ENCODE results near the gene CEP170B. TPM values are rescaled to one million over a fixed set of nuclear protein-coding genes. Genes with fewer than 3 reads are reported as not detected.
"Not testable (repeated sequence)": the region's sequence is repeated elsewhere in the genome, so short reads cannot be mapped to it uniquely, and the experiment has no call there.

CEP170B gene
- total RNA-seq, 2 donors from 2014 or later: 6.1 to 7.9 TPM

DNA sequence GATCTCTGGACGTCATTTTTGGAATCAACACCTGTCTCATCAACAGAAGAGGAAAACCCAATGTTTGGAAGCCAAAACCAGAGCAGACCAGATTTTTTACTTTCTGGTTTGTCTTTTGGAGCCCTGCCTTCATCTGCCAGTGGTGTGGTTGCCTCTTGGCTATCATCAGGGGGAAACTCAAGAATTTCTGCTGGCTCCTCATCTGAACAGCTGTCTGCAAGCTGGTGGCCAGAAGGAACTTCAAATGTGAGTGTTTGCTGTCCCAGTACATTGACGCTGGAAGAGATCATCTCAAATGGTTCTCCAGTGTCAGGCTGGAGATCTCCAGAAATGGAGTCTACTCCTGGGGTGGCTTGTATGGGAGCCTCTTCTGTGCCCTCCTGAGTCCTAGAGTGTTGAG lies 73.4 kb downstream of the CEP170B start:
- Mint-ChIP-seq H3K9me3 (no peaks in the 10 kb centered on the region), H3K4me3 (no peak overlapping the region), H3K36me3 (ENCODE audit: insufficient read depth in 2 of 2) (no peaks in the 10 kb centered on the region), H3K27ac (no peak overlapping the region), H3K27me3 (ENCODE audit: low read depth) (peaks cover 29% of the 10 kb centered on the region), H3K4me1 (ENCODE audit: low read depth) (peaks cover 5% of the 10 kb centered on the region)
- ATAC-seq (replicated peaks in 1 of 2) (no peak), DNase-seq (no peak)

DNA sequence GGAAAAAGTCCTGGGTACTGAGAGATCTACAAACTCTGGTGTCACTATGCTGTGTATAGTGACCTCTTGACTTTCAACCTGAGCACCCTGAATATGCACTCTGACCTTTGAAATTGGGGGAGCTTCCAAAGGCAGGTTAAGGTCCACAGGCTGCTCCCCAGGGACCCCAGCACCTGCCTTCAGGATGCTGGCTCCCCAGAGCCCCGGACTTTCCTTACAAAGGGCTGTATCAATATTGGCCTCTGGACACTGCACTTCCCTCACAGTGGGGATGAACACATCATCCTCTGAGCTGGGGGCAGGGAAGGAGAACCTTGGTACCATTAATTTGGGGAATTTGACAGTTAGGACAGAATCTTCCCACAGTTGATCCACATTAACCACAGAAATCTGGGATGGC lies 73.9 kb downstream of the CEP170B start:
- no peaks in the 10 kb centered on the region for H3K36me3 Mint-ChIP-seq (ENCODE audit: insufficient read depth in 2 of 2)
- no peak overlapping the region for H3K27ac Mint-ChIP-seq
- H3K4me1 Mint-ChIP-seq (ENCODE audit: low read depth): peaks cover 5% of the 10 kb centered on the region
- H3K27me3 Mint-ChIP-seq (ENCODE audit: low read depth): peaks cover 29% of the 10 kb centered on the region
- DNase-seq: no peak
- ATAC-seq (replicated peaks in 1 of 2): no peak
- no peaks in the 10 kb centered on the region for H3K9me3 Mint-ChIP-seq
- H3K4me3 Mint-ChIP-seq: no peak overlapping the region

DNA sequence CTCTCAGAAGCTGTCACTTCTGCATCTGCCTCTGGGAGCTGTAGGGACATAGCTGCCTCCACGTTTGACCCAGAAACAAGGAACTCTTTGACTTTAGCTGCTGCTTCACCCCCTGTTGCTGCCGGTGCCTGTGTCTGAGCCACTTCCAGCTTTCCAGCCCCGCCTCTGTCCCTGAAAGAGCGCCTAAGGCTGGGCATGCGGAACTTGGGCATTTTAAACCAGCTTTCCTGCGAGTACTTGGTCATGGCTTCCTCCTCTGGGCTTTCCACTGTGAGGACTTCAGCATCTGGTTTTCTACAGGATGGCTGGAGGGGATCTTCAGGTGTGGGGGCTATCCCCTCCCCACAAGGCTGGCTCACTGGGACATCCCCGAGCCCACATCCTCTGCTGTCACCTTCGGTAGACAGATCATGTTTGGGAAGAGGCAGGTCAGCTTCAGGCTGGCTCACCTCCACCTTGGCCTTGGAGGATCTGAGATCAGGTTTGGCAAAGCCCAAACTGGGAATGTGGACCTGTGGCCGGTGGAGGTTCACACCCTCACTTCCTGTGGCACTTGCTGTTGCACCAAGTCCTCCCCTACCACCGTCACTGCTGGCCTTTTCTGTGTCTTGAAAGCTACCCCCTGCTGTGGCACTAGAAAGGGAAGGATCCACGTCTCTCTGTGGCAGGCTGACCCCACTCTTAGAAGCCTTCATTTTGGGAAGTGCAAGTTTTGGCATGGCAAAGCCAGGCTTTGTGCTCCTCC lies 74.8 kb downstream of the CEP170B start:
- H3K4me3 Mint-ChIP-seq: no peak overlapping the region
- no peaks in the 10 kb centered on the region for H3K9me3 Mint-ChIP-seq
- H3K4me1 Mint-ChIP-seq (ENCODE audit: low read depth): no peaks in the 10 kb centered on the region
- H3K27ac Mint-ChIP-seq: no peak overlapping the region
- DNase-seq (no peak), ATAC-seq (replicated peaks in 1 of 2) (no peak)
- no peaks in the 10 kb centered on the region for H3K36me3 Mint-ChIP-seq (ENCODE audit: insufficient read depth in 2 of 2)
- peaks cover 21% of the 10 kb centered on the region for H3K27me3 Mint-ChIP-seq (ENCODE audit: low read depth)

DNA sequence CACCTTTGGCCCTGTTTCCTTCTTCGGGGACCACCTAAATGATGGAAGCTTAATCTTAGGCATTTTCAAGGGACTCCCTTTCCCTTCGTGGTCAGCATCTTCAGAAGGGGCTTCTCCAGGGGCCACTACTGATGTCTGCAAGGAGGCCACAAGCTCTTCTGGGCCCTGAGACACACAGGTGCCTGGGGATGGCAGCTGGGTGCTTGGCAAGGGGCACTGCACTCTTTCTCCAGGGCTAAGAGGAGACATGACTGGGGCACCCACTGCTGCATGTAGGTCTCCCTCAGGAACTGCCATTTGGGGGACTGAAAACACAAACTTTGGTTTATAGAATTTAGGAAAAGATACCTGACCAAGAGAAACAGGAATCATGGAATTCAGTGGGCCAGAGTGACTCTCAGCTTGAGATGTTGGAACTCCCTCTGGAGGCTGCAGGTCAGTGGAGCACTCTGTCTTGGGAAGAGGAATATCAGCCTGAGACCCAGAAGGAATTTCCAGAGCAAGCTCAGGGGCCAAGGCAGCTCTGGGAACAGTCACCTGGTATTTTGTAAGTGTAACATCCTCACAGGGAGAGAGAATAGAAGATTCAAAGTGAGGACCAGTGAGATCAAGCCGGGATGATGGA lies 75.6 kb downstream of the CEP170B start:
- Mint-ChIP-seq H3K36me3 (ENCODE audit: insufficient read depth in 2 of 2) (no peaks in the 10 kb centered on the region), H3K27ac (no peak overlapping the region), H3K4me1 (ENCODE audit: low read depth) (no peaks in the 10 kb centered on the region), H3K27me3 (ENCODE audit: low read depth) (peaks cover 13% of the 10 kb centered on the region), H3K9me3 (no peaks in the 10 kb centered on the region), H3K4me3 (no peak overlapping the region)
- DNase-seq (no peak), ATAC-seq (replicated peaks in 1 of 2) (no peak)

DNA sequence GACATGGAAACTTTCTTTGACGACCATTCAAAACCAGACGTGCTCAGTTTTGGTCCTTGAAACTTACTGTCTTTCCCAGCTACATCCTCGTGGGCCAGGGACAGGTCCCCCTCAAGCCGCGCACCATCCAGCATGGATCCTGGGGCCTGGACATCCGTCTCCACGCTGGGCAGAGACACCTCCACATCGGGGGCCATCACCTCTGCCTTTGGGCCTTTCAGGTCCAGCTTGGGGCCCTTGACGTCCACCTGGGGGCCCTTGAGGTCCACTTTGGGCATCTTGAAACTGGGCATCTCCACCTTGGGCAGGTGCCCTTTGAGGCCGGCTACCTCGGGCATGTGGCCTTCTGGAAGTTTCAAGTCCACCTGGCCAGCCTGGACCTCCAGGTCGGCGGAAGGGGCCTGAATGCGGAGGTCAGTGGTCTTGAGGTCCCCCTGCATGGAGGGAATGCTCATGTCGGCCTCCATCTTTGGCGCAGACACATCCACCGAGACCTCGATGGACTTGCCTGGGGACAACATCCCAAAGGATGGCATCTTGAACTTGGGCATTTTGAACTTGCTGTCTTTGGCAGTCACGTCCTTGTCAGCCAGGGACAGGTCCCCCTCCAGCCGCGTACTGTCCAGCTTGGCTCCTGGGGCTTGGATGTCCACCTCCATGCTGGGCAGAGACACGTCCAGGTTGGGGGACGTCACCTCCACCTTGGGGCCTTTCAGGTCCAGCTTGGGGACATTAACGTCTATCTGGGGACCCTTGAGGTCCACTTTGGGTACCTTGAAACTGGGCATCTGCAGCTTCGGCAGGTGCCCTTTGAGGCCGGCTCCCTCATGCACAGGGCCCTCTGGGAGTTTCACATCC lies 76.7 kb downstream of the CEP170B start:
- no peaks in the 10 kb centered on the region for H3K9me3 Mint-ChIP-seq
- no peaks in the 10 kb centered on the region for H3K4me1 Mint-ChIP-seq (ENCODE audit: low read depth)
- DNase-seq (no peak), ATAC-seq (replicated peaks in 1 of 2) (no peak)
- peaks cover 12% of the 10 kb centered on the region for H3K27me3 Mint-ChIP-seq (ENCODE audit: low read depth)
- no peaks in the 10 kb centered on the region for H3K36me3 Mint-ChIP-seq (ENCODE audit: insufficient read depth in 2 of 2)
- no peak overlapping the region for H3K4me3 Mint-ChIP-seq
- no peak overlapping the region for H3K27ac Mint-ChIP-seq

DNA sequence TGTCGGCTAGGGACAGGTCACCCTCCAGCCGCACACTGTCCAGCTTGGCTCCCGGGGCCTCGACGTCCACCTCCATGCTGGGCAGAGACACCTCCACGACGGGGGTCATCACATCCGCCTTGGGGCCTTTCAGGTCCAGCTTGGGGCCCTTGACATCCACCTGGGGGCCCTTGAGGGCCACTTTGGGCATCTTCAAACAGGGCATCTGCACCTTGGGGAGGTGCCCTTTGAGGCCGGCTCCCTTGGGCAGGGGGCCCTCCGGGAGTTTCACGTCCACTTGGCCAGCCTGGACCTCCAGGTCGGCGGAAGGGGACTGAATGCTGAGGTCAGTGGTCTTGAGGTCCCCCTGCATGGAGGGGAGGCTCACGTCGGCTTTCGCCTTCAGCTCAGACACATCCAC lies 77.5 kb downstream of the CEP170B start:
- Mint-ChIP-seq H3K27me3 (ENCODE audit: low read depth) (peaks cover 12% of the 10 kb centered on the region), H3K4me1 (ENCODE audit: low read depth) (no peaks in the 10 kb centered on the region), H3K36me3 (ENCODE audit: insufficient read depth in 2 of 2) (no peaks in the 10 kb centered on the region), H3K9me3 (no peaks in the 10 kb centered on the region), H3K27ac (no peak overlapping the region), H3K4me3 (no peak overlapping the region)
- no peak for ATAC-seq (replicated peaks in 1 of 2)
- DNase-seq: no peak

DNA sequence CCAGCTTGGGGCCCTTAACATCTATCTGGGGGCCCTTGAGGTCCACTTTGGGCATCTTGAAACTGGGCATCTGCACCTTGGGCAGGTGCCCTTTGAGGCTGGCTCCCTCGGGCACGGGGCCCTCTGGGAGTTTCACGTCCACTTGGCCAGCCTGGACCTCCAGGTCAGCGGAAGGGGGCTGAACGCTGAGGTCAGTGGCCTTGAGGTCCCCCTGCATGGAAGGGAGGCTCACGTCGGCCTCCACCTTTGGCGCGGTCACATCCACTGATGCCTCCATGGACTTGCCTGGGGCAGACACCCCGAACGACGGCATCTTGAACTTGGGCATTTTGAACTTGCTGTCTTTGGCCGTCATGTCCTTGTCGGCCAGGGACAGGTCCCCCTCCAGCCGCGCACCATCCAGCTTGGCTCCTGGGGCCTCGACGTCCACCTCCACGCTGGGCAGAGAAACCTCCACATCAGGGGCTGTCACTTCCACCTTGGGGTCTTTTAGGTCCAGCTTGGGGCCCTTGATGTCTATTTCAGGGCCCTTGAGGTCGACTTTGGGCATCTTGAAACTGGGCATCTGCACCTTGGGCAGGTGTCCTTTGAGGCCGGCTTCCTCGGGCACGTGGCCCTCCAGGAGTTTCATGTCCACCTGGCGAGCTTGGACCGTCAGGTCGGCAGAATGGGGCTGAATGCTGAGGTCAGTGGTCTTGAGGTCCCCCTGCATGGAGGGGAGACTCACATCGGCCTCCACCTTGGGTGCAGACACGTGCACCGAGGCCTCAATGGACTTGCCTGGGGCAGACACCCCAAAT lies 78.3 kb downstream of the CEP170B start:
- ATAC-seq (replicated peaks in 1 of 2); DNase-seq; H3K27ac Mint-ChIP-seq; H3K4me3 Mint-ChIP-seq; H3K4me1 Mint-ChIP-seq (ENCODE audit: low read depth); H3K27me3 Mint-ChIP-seq (ENCODE audit: low read depth); H3K9me3 Mint-ChIP-seq; H3K36me3 Mint-ChIP-seq (ENCODE audit: insufficient read depth in 2 of 2): not testable (repeated sequence)

DNA sequence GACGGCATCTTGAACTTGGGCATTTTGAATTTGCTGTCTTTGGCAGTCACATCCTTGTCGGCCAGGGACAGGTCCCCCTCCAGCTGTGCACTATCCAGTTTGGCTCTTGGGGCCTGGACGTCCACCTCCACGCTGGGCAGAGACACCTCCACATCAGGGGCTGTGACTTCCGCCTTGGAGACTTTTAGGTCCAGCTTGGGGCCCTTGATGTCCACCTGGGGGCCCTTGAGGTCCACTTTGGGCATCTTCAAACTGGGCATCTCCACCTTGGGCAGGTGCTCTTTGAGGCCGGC lies 78.9 kb downstream of the CEP170B start:
- H3K4me1 Mint-ChIP-seq (ENCODE audit: low read depth); H3K4me3 Mint-ChIP-seq; H3K9me3 Mint-ChIP-seq; ATAC-seq (replicated peaks in 1 of 2); DNase-seq; H3K36me3 Mint-ChIP-seq (ENCODE audit: insufficient read depth in 2 of 2); H3K27ac Mint-ChIP-seq; H3K27me3 Mint-ChIP-seq (ENCODE audit: low read depth): not testable (repeated sequence)

DNA sequence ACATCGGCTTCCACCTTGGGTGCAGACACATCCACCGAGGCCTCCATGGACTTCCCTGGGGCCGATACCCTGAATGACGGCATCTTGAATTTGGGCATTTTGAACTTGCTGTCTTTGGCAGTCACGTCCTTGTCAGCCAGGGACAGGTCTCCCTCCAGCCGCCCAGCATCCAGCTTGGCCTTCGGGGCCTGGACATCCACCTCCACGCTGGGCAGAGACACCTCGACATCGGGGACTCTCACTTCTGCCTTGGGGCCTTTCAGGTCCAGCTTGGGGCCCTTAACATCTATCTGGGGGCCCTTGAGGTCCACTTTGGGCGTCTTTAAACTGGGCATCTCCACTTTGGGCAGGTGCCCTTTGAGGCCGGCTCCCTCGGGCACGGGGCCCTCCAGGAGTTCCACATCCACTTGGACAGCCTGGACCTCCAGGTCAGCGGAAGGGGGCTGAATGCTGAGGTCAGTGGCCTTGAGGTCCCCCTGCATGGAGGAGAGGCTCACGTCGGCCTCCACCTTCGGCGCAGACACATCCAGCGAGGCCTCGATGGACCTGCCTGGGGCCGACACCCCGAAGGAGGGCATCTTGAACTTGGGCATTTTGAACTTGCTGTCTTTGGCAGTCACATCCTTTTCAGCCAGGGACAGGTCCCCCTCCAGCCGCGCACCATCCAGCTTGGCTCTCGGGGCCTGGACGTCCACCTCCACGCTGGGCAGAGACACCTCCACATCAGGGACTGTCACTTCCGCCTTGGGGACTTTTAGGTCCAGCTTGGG lies 79.6 kb downstream of the CEP170B start:
- H3K27me3 Mint-ChIP-seq (ENCODE audit: low read depth); H3K9me3 Mint-ChIP-seq; DNase-seq; H3K4me3 Mint-ChIP-seq; H3K36me3 Mint-ChIP-seq (ENCODE audit: insufficient read depth in 2 of 2); H3K4me1 Mint-ChIP-seq (ENCODE audit: low read depth); ATAC-seq (replicated peaks in 1 of 2); H3K27ac Mint-ChIP-seq: not testable (repeated sequence)

DNA sequence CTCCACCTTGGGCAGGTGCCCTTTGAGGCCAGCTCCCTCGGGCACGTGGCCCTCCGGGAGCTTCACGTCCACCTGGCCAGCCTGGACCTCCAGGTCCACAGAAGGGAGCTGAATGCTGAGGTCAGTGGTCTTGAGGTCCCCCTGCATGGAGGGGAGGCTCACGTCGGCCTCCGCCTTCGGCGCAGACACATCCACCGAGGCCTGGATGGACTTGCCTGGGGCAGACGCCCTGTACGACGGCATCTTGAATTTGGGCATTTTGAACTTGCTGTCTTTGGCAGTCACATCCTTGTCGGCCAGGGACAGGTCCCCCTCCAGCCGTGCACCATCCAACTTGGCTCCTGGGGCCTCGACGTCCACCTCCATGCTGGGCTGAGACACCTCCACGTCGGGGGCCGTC lies 80.2 kb downstream of the CEP170B start:
- not testable (repeated sequence) for DNase-seq; H3K36me3 Mint-ChIP-seq (ENCODE audit: insufficient read depth in 2 of 2); ATAC-seq (replicated peaks in 1 of 2); H3K27me3 Mint-ChIP-seq (ENCODE audit: low read depth); H3K4me3 Mint-ChIP-seq; H3K27ac Mint-ChIP-seq; H3K4me1 Mint-ChIP-seq (ENCODE audit: low read depth); H3K9me3 Mint-ChIP-seq

All from activated T-cell treated with anti-CD3 and anti-CD28 coated beads, Interleukin-2, amount 50 U/mL, for 72 hours (primary cell).